Right lung (tissue), 5 donors: ENCODE results near the gene GLI3. TPM values are rescaled to one million over a fixed set of nuclear protein-coding genes. Genes with fewer than 3 reads are reported as not detected.

Experiments
- DNase-seq, 2 donors: peaks; one replicate each; pipeline ENCODE4 v3.0.0-alpha.2; 2013
- polyA plus RNA-seq, 5 donors: library from polyadenylated mRNA; unstranded; fragments of 120-200 nt; gene quantifications; one replicate each; pipeline versions ENCODE4 v1.2.1 to v1.2.3, GENCODE V29; 2013; ENCODE audit warnings: inconsistent platforms in 1 of 5, low replicate concordance in 1 of 5; ENCODE audit not compliant: insufficient read length in 5 of 5, insufficient read depth in 1 of 5

Gene GLI3
- polyA plus RNA-seq, 5 donors, result 26.5 to 35.8 (median 28.7) TPM

DNA sequence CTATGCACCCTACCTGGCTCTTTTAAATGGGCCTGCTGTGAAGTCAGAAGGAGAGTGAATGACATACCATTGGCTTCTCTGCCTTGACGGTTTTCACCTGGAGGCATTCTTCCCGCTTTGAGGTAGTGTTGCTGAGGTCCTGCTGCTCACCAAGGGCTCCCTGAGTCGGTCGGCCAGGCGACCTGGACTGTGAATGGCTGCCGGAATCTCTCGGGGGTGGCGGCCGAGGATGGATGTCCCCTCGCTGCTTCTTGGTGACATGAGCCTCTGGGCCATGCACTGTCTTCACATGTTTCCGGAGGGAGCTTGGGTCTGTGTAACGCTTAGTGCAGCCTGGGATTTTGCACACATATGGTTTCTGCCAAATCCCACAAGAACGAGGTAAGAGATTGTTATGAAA is 264.7 kb downstream of the GLI3 start:
- DNase-seq, result no peak

DNA sequence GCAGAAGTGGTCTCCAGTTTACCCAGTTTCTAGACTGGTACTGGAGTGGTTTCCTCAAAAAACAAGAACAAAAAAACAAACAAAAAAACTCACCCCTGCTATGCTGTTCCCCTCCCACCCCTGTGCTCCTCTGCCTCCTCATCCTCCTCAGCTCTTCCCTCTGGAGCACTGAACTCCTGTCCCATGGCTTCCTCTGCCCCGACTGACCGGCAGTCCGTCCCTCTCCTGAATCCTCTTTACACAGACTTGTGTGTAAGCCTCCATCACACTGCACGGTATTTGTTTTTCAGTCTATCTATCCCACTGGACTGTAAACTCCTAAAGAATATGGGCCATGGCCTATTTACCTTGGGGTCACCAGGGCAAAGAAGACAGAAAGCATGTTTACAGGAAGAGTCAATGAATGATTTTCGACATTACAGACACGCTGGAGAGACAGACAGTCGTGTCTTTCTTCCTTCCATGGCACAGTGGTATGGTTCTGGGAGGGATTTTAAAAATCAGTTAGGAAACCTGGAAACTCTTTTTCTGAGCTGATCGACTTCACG is 265.3 kb downstream of the GLI3 start:
- DNase-seq, result no peak

DNA sequence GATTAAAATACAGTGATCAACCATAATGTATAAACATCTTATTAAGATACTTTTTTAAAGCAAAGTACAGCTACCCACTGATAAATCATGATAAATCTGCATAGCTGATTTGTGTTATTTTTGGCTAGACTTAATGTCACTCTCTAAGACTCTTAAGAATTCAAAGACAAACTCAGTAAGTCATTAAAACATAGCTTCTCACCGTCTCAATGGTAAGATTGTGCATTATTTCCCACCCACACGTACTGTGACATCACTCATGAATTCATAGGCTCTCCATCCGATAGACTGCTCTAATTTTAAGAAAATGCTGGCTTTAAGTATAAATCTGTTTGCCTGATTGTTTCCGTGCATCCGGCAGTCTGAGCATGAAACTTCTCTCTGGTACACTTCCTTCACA is 266.1 kb downstream of the GLI3 start:
- DNase-seq, result no peak

DNA sequence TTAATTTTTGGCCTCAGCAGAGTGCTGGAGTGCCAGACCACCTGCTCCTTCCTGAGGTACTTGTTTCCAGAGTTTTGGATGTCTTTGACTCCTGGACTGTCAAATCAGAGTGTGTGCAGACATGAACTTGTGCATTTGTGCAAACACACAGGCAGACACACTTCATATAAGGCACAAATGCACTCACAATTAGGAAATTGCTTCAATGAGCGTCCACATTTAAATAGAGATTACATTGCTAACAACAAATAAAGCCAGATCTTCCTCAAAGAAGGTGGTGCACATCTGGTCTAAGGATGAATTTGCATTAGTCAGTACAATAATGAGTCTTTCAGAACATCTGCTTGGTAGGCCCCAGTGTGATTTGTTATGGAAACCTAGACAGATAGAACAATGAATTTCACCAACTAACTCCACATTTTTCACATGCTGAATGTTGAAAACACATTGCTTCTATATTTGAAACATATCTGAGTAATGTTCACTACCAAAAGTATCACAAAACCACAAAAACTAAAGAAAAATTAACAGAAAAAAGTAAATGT is 267.4 kb downstream of the GLI3 start:
- no peak for DNase-seq

DNA sequence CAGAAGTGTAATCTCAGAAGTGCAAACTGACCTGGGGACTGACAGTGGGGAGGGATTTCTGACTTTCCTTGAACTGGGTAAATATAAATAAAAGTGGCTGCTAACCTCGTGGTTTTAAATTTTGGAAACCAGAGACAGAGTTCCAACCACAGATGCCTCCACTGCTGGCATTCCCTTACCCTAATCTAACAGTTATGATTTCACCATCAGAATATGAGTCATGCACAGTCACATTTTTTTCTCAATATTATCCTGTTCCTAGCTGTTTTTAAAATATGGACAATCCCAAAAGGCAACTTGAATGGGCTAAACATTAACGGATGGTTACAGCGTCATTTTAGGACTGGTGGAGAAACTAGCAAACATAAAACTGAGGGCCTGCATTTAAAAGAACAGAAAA is 269.9 kb downstream of the GLI3 start:
- DNase-seq, result no peak

DNA sequence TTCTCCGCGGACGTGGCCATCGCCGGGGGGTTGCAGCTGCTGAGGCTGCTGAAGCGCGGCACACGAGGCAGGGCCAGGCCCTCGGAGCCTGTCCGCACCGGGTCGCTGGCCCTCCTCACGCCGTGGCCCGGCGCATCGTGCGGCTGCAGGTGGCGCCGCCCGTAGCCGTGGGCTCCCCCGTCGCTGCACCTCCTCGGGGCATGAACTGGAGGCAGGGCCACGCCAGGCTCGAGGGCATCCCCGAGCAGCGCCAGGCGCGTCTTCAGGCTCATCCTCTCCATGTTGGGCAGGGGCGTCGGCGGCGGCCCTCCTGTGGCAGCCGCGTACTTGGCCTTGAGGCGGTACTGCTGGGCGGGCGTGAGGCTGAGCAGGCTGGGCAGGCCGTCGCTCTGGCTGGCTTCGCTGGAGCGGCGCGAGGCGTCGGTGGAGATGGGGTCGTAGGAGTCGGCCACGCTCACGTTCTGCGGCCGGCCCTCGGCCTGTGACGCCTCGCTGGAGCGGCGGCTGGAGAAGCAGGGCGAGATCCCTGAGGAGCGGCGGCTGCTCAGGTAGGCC is 271.0 kb downstream of the GLI3 start:
- DNase-seq, result no peak

DNA sequence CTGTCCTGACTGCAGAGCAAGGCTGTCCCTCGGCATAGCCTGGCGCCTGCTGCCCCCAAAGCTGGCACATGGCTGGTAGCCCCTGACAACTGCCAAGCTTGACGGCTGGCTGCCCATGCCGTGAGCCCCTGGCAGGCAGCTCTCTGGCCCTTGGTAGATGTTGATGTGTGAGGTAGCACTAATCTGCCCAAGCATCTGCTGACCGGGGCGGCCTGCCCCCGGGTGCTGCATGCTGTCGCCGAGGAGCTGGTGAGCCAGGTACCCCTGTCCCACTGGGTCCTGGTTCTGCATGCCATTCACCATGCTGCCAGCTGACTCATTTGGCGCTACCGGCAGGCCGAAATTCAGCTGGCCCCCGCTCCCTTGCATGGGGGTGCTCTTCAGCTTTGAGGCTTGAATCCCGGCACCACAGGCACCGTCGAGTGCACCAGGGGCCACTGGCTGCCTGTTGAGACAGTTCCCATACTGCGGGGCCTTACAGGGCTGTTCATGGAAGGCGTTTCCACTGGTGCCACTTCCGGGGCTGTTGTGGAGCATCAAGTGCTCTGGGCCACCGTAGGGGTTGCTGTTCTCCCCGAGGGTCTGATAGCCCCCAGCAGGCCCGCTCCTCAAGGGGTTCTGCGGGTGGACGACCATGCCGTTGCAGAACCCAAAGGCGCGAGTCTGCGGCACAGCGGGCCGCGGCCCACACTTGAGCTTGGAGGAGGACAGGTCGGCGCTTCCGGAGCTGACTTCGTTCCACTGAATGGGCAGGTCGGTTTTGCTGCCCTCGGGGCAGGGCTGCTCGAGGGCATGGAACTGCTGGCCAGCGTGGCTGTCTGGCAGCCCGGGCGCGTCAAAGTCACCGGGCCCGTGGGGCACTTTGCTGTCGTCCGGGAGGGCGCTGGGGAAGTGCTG is 271.9 kb downstream of the GLI3 start:
- no peak for DNase-seq

DNA sequence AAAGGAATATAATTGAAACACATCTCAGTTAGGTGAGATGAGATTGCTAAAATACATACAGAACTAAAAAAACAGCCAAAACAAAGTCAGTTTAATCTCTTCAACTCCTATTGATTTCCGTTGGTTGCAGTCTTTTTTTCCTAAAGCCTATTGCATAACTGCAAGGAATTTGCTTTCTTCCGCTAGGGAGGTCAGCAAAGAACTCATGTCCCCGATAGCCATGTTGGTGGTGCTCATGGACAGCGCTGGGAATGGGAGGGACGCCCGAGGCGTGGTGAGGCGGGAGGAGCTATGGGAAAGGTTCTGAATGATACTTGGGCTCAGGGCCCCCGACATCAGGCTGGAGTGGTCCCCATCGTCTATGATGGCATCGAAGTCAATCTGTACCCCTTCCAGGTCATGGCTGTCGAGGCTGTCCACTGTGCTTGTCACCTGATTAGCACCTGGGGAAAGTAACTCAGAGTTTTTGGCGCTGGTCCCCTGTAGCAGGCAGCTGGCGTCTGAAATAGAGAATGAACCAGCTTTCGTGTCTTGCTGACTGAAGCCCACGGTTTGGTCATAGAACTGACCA is 272.7 kb downstream of the GLI3 start:
- DNase-seq, result no peak

DNA sequence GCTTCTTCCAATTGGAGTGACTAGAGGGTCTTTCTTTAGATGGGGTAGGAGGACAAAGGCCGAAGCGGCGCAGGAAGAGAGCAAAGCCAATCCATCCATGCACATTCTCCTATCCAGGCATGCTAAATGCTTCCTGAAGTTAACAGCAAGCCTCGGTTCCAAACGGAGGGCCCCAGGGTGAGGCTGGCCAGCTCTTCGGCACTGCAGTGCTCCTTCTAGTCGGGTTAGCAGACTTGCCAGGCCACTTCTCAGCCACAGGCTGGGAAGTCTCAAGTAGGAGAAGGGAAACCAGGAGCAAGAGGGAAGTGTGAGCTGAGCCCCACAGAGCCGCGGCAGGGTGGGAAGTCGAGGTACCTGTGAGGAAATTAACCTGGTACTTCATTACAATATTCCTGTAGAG is 280.3 kb downstream of the GLI3 start:
- DNase-seq, result no peak

DNA sequence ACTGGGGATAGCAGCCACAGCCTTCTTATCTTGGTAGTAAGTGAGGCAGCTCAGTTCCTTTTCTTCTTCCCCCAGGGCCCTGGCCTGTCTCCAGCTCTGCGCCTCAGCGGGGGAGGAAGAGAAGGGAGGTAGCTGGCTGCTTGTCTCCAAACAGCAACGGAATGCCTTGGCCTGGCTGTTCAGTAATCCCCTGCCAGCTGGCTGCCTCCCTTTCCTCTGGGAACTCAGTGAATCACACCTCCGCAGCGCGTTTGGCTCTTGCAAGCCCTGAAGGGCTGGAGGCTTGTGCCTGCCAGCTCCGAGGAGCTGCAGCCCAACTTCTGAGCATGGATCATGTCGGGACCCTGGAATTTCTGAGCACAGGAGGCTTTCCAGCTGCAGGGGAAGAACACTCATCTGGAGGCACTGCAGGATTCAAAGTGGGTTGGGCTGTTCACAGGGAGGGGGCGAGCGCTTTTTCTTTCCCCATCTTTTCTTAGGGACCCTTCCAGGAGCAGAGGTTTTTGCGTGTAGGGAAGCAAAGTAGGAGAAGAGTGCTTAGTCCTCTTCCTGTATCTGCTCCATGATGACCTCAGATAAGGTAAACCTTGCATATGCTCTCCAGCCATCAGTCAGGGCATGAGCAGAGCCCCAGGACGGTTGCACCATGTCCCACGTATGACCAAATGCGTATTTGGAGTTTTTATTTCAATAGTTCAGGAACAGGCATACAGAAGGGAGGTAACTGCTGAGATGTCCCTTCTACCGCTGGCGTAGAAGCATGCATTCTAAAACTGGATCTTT is 280.9 kb downstream of the GLI3 start:
- DNase-seq, result peak; percentile 95 to 96

DNA sequence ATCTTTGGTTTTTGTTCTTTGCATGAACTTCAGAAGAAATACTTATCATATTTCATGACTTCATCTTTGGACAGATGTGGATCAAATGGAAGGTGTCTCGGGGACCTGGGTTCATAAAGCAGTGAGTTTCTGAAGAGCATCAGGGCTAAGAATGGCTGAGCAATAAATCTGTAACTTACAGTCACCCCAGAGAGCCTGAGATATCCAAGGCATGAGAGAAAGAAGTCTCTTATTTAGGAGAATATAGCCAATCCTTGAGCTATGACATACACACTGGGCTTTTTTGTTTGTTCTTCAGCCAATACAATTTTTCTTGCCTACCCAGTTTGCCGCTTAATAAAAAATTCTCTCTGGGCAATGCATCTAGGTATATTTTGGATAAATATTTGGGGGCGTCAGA is 281.6 kb downstream of the GLI3 start:
- no peak for DNase-seq

DNA sequence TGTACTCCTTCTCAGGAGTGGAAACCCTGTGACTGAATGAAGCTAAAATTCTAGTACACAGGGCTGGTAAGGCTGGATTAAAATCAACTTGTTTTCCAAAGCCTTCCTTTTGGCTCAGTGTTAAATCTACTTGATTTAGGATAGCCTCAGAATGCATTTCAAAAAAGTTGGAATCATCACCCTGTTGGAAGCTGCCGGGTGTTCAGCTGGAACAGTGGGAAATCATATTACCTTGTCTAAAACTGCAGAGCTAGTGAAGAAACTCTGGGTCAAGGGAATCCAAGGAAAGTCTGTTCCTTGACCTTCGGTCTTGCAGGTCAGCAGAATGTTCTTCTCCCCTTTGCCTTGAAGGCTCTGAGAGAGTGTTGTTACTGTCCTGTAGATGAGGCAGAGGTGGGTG is 282.0 kb downstream of the GLI3 start:
- no peak for DNase-seq

DNA sequence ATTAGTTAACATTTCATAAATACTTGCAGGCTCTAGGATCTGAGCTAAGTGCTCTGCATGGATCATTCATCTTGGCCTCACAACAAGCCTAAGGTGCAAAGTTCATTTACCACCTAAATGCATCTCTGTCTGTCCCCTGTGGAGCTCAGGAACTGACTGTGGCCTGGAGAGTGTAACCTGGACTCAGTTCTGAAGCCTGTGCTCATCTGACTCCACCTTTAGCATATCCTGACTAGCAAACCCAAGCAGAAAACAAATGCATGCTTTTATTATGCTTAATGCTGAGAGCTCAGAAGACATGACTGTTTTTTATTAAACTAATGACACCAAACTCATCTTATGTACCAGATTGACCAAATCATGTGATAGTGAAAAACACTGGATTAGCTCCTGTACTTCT is 288.5 kb downstream of the GLI3 start:
- DNase-seq, result no peak

DNA sequence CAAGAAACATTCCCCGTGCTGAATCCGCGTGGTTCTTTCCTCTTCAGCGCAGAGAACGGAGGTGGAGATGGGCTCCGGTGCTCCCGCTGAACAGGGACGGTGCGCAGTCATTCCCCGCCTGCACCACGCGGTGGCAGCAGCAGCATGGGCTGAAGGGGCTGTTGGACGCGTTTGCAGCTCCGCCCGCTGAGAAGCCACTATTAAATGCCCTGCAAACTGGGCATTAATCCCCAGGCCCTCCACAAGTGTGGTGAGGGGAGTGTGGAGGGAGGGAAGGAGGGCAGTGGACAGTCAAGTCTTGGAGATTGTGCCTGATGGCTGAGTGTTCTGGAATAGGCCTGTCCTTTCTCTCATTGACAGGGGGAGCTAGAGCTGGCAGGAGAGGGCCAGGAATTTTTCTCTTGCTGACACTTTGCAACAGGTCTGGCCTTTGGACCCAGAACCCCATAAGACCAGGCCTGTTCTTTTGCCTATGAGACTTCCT is 293.9 kb downstream of the GLI3 start:
- DNase-seq, result peak; percentile 72 to 81

DNA sequence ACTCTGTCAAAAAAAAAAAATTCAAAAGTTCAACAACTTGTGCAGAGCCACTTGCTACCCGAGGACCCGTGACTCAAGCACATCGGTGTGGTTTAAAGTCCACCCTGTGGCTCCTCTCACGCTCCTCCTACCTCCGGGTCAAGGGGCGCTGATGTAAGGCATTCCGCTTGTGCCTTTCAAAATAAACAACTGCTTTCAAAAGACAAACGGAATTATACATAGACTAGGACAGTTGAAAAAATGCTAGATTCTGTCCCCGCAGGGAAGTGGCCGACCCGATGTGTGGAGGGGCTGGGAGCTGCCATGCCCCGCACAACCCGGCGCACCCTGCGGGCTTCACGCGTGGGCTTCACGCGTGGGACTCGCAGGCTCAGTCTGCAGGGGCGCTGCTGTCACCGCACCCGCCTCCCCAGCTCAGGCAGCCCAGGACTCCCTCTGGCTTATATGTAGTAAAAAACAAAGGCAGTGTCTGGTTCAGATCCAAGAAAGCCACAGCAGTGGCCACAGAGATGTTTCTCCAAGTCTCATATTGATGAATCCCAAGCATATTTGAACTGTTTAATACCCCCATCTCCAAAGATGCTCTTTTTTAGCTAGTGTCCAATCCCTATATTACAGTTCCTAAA is 294.4 kb downstream of the GLI3 start:
- peak; percentile 40 to 41 for DNase-seq

DNA sequence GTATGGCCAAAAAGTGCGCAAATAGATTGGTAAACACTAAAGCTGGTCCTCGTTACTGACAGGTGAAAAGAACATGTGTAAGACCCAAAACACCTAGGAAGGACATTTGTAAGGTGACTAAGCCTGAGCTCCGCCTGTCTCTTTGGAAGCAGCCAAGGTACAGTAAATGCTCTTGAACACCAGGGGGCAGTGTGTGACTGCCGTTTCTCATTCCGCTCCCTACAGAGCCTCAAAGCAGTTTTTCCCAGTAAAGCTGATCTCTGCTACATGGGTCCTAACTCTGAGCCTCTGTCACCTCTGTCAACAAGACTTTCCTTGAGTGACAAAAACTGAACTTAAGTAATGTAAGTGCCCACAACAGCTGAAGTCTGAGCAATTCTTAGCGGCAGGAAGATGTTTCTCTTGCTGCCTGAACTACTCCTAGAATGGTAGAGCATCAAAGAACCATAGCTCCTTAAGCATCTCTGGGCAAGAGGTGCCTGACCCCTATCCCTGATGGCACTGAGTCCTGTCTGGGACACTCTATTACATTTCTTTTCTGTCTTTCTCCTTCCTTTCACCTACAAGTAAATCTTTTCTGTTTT is 296.2 kb downstream of the GLI3 start:
- peak; percentile 68 to 77 for DNase-seq

DNA sequence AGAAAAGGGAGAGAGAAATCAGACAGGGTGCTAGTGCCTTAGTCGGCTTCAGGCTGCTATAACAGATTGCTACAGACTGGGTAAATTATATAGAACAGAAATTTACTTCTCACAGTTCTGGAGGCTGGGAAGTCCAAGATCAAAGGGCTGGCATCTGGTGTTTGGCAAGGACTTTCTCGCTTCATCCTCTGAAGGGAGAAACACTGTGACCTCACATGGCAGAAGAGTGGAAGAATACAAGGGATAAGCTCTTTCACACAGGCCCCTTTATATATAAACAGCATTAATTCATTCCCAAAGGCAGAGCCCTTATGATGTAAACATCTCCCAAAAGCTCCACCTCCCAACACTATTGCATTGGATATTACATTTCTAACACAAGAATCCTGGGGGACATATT is 298.6 kb downstream of the GLI3 start:
- DNase-seq, result no peak

DNA sequence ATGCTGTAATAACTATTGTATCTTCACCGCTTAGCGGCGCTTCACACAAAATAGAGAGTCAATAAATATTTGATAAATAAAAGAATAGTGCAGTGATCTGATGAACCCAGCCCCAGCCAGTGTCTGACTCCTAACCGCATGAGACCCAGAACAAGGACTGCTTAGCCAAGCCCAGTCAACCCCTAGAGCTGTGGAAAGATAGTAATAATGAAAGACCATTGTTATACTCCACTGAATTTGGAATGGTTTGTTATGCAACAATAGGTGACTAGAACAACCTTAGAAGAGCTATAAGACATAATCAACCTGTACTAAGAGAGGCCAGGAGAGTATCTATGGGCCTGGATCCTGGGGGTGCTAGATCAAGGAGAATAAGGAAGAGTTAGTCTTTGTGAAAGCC is 303.6 kb downstream of the GLI3 start:
- no peak for DNase-seq

DNA sequence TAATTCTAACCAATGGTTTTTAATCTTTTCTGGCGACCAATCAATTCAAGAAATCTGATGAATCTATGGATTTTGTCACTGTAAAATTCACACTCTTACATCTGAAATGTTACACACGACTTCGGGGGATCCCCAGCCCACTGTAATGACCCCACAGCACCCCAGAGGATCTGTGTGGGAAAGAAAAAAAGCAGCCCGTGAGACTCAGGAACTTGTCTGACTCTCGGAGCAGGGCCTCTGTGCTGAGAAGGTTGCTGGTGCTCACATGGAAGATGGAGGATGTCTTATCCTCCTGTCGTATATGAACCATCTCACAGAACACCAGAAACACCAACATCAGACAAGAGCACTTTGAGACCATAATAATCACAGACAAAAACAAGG is 305.8 kb downstream of the GLI3 start:
- DNase-seq, result no peak

DNA sequence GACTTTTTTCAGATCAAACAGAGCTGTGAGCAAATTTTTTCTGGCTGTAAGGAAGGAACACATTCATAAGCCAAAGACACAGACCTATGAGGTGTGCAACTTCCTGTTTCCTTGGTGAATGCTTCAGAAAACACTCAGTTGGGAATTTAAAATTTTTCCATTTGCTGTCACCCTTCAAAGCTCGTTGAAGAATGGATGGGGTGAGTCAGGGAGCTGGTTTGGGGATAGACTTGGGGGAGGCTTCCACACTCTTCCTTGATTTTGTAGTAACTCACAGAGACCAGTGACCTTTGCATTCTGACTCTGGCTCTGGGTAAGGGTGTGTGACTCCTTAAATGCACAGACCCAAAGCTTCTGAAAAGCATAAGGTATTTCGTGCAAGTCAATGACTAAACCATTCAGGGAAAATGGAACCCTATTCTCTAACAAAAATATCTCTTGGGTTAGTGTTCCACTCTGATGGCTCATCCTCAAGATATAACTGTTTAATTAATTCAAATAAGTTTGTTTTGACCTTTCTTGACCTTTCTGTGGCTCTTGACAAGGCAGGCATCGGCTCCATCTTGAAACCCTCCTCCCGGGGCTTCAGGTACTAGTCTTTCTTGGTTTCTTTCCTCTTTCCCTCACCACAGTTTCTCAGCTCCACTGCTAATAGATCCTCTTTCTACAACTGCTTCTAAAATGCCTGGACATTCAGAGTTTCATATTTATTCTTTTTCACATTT is 306.3 kb downstream of the GLI3 start:
- no peak for DNase-seq
